Cardiac fibroblast (primary cell): Measurements from ENCODE around the gene IQCK.

ENCODE experiments used
- DNase-seq, 2 donors: peaks; one replicate each; pipeline versions ENCODE4 v3.0.0 to v3.0.0-alpha.2; 2010; ENCODE audit warnings: low read depth in 2 of 2
- H3K4me3 ChIP-seq, 2 donors: replicated peaks in 1 of 2; 1 replicate in 1 of 2; 2 replicates in 1 of 2; pipeline ENCODE4 v1.5.1; 2011; ENCODE audit warnings: low read depth in 2 of 2, low read length in 2 of 2, mild to moderate bottlenecking in 2 of 2, moderate library complexity in 1 of 2
- TF ChIP-seq, protein P1 (sequence below): IDR thresholded peaks from one replicate; pipeline ENCODE4 v1.5.1; 2011; ENCODE audit warnings: low read depth, mild to moderate bottlenecking, low read length, inconsistent platforms

IQCK gene

DNA sequence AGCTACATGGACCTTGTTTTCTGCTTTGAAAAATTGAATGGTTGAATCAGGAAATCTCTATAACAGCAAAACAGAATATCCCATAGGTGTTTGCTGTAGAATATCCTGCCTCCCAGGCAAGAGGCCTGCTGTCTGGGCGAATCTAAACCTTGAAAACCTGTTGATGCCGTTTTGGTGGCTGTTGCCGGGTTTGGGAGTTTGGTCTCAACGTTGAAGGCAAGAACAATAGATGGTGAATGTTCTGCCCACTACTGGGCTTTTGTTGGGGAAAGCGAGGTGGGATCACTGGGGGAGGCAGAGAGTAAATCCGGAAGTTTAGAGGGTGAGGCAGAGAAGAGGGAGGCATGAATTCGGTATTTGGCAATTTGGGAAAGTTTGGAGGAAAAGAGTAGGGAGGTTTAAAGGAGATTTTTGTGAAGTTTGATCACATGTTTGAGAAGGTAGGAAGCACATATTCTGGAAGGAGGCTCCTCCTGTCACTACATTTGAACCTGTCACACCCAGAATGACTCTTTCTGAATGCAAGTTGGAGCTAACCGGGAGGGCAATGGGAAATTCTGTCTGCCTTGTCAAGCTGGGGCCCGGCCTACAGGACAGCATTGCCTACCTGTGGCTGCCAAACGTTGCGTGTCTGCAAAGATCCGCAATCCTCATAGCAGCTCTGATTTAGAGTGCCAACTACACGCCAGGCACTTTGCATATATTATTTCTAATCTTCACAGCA lies 120.1 kb downstream of the IQCK start:
- TF ChIP-seq, protein P1, sequence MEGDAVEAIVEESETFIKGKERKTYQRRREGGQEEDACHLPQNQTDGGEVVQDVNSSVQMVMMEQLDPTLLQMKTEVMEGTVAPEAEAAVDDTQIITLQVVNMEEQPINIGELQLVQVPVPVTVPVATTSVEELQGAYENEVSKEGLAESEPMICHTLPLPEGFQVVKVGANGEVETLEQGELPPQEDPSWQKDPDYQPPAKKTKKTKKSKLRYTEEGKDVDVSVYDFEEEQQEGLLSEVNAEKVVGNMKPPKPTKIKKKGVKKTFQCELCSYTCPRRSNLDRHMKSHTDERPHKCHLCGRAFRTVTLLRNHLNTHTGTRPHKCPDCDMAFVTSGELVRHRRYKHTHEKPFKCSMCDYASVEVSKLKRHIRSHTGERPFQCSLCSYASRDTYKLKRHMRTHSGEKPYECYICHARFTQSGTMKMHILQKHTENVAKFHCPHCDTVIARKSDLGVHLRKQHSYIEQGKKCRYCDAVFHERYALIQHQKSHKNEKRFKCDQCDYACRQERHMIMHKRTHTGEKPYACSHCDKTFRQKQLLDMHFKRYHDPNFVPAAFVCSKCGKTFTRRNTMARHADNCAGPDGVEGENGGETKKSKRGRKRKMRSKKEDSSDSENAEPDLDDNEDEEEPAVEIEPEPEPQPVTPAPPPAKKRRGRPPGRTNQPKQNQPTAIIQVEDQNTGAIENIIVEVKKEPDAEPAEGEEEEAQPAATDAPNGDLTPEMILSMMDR: no peak
- no peak overlapping the region for H3K4me3 ChIP-seq
- DNase-seq: no peak

DNA sequence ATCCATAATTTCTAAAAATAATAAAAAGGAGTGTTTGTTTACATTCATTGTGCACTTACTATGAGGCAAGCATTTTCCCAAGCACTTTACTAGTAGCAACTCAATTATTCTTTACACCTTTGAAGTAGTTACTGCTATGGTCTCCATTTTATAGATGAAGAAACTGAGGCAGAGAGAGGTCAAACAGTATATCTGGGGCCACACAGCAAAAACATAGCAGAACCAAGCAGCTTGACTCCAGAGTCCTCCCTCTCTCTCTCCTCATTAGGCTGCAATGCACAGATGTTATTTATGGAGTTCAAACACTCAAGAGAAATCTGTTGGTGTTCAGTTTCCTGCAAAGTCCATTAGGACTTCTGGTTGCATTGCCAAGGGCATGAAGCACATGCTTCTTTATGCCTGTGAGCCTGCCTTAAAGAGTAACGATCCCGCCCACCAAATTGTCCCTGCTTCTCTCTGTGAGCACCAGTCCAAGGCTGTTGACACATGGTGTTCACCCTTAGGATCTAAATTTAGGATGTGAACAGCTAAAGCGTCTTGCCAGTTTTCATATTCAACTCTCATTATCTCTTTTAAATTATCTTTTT lies 122.5 kb downstream of the IQCK start:
- DNase-seq: no peak
- no peak overlapping the region for H3K4me3 ChIP-seq
- TF ChIP-seq, protein P1: no peak

DNA sequence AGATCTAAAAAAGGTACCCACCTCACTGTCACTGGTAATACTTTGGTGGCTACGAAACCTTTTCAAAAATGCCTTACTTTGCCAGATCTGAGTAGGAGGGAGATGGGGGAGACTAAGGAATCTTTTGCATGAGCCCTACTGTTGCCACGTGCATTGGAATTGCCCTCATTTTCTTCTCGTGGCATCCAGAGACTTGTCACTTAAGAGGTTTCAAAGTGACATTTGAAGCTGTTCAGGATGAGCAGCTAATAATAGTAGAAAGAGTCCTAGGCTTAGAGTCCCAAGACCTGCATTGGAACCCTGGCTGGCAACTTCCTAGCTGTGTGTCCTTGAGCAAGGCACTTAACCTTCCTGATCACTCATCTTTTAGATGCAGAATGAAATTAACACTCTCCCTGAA lies 123.1 kb downstream of the IQCK start:
- DNase-seq: no peak
- TF ChIP-seq, protein P1: no peak

DNA sequence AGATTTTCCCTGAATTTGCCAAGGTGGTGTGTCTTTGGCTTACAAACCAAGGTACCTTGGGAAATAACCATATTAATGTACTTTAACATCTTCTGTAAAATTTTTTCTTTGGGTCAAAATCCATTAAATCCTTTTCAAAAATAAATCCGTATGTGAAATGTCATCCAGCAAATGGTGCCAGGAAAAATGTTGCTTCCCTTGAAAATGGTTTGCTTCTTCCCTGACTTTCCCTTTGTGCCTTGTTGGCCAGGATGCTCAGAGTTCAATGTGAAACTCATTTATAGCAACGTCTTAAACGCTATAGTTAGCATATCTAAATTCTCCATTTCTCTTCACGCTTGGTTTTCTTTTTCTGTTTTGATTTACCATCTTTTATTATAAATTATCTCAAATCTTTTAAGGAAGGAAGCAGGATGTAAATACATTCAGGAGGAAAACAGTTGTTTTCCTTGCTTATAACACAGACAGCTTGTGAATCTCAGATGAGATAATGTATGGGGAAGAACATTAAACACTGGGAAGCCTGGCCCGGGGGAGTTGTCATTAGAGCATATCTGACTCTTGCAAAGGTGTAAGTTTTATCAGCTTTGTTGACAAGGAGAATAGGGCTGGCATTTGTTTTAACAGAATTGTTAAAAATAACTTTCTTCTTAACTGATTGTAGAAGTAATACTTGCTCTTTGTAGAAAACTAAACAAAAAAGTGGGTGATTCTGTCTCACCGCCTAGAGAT lies 124.5 kb downstream of the IQCK start:
- DNase-seq: no peak
- no peak overlapping the region for H3K4me3 ChIP-seq
- TF ChIP-seq, protein P1: no peak

More for the DNA sequence above, 123.1 kb downstream of the IQCK start:
- H3K4me3 ChIP-seq: no peak overlapping the region

DNA sequence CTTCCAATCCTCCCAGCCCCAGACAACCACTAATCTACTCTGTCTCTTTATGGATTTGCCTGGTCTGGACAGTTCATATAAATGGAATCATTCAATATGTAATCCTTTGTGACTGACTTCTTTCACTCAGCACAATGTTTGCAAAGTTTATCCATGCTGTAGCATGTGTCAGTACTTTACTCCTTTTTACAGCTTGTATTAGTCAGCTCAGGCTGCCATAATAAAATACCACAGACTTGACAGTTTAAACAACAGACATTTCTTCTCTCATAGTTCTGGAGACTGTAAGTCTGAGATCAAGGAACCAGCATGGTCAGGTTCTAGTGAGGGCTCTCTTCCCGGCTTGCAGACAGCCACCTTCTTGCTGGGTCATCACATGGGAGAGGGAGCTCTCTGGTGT lies 125.3 kb downstream of the IQCK start:
- no peak for DNase-seq
- H3K4me3 ChIP-seq: no peak overlapping the region
- TF ChIP-seq, protein P1: no peak

DNA sequence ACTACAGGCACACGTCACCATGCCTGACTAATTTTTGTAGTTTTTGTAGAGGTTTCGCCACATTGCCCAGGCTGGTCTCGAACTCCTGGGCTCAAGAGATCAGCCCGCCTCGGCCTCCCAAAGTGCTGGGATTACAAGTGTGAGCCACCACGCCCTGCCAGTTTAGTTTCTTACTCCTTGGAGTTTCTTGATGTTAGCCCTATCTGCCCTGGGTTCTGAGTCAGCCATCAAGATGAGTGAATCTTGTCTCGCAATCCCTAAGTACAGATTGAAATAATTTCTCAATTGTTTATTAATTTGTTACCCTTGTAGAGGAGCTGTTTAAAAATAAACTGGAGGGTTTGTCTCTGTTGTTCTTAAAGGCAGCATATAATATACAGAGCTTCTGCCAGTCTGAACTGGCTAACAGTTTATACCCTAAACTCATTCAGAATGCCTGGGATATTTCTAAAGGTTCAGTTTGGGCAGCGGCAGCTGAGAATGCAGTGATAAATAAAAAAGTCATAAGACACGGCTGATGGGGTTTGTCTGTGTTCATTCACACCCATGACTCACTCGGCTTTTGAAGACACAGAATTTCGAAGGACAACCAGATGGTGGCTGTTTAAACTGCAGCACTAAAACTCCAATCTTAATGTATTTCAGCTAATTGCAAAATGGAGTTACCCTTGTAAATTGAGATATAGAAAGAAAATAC lies 127.0 kb downstream of the IQCK start:
- peak; percentile 80 to 87 for DNase-seq
- TF ChIP-seq, protein P1: no peak
- no peak overlapping the region for H3K4me3 ChIP-seq
